ENCODE data around the gene S100A8. TPM values are rescaled to one million over a fixed set of nuclear protein-coding genes. Genes with fewer than 3 reads are reported as not detected.
"Not testable (repeated sequence)": the region's sequence is repeated elsewhere in the genome, so short reads cannot be mapped to it uniquely, and the experiment has no call there.

S100A8 gene
- total RNA-seq, 2 experiments from 2014 or later: not detected

DNA sequence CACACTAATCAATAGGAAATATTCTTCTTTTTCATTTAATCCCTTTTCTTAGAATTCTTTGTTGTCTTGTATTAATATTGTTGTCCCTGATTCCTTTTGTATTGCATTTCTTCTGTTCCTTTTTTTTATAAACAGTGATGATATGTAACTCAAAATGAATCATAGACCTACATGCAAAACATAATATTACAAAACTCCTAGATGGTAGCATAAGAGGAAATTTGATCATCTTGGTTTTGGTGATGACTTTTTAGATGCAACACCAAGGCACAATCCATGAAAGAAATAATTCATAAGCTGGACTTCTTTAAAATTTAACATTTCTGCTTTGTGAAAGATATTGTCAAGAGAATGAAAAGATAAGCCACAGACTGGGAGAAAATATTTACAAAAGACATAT is 23.1 kb upstream of the S100A8 start:
- ATAC-seq, DNase-seq: not testable (repeated sequence)

DNA sequence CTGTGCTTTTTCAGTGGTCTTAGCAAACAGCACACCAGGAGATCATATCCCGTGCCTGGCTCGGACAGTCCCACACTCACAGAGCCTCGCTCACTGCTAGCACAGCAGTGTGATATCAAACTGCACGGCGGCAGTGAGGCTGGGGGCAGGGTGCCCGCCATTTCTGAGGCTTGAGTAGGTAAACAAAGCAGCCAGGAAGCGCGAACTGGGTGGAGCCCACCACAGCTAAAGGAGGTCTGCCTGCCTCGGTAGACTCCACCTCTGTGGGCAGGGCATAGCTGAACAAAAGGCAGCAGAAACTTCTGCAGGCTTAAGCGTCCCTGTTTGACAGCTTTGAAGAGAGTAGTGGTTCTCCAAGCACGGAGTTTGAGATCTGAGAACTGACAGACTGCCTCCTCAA is 16.4 kb upstream of the S100A8 start:
- H3K4me3 Mint-ChIP-seq; H3K36me3 Mint-ChIP-seq (ENCODE audit: low read depth); H3K9me3 Mint-ChIP-seq (ENCODE audit: low read depth); H3K27ac Mint-ChIP-seq; intact Hi-C loops (cut with DNase I, micrococcal nuclease); DNase-seq; POLR2A ChIA-PET; ATAC-seq: not testable (repeated sequence)
- Mint-ChIP-seq H3K4me1 (peaks cover 12% of the 10 kb centered on the region), H3K27me3 (peaks cover 12% of the 10 kb centered on the region)
- CTCF ChIA-PET: interaction anchor here (0.6 to 2.7 kb wide), 3 partner anchors 52 to 136 kb away, joined by 3 to 12 read pairs (median 10); no protein-coding TSS in a partner anchor

More for the DNA sequence above, 23.1 kb upstream of the S100A8 start:
- POLR2A ChIA-PET; CTCF ChIA-PET; H3K4me1 Mint-ChIP-seq; H3K27ac Mint-ChIP-seq; H3K36me3 Mint-ChIP-seq (ENCODE audit: low read depth); intact Hi-C loops (cut with DNase I, micrococcal nuclease); H3K4me3 Mint-ChIP-seq; H3K9me3 Mint-ChIP-seq (ENCODE audit: low read depth): not testable (repeated sequence)
- peaks cover 15% of the 10 kb centered on the region for H3K27me3 Mint-ChIP-seq

DNA sequence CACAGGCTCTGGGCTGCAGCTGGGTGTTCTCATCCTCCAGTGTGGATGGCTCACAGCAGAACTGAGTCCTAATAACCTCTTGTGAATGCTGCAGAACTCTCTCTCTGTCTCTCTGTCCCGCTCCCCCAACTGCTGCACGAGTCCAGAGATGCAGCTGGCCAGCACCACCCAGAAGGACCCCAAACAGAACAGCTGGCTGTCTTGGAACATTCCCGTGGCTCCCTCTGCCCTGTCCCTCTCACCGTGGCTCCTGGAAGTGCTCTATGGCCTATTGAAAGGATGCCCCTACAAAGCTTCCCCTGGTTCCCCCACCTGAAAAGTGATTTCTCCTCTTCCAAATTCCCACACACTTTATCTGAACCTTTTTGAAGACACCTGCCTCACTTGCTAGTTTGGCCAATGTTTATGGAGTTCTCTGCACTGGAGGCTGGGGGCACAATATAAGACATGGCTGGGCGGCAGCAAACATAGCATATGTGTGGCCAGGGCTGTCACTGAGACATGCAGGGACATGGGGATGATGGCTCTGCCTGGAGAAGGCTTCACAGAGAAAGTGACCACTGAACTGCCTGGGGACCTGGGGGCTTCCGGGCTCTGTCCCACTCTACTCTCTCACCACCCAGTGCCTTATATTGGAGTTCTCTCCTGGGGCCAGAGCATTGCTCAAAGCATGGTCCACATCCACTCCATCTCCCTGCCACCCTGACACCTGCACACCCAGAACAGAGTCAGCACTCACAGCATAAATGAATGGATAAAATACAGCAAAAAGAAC is 15.1 kb upstream of the S100A8 start:
- H3K36me3 Mint-ChIP-seq (ENCODE audit: low read depth); POLR2A ChIA-PET; intact Hi-C loops (cut with DNase I, micrococcal nuclease); ATAC-seq; H3K9me3 Mint-ChIP-seq (ENCODE audit: low read depth); H3K4me3 Mint-ChIP-seq; DNase-seq; H3K27ac Mint-ChIP-seq: not testable (repeated sequence)
- CTCF ChIA-PET: interaction anchor here (0.6 to 2.7 kb wide), 3 partner anchors 48 to 72 kb away, joined by 3 to 12 read pairs (median 4); partner anchors contain the start of gene S100A9
- peaks cover 12% of the 10 kb centered on the region for H3K4me1 Mint-ChIP-seq
- peaks cover 12% of the 10 kb centered on the region for H3K27me3 Mint-ChIP-seq

GRCh38 chr1:153404768-153405167 is 13.9 kb upstream of the S100A8 start:
- Mint-ChIP-seq H3K27ac (no peak overlapping the region), H3K4me3 (no peak overlapping the region), H3K9me3 (ENCODE audit: low read depth) (no peaks in the 10 kb centered on the region), H3K36me3 (ENCODE audit: low read depth) (no peaks in the 10 kb centered on the region), H3K4me1 (peaks cover 12% of the 10 kb centered on the region), H3K27me3 (peaks cover 9% of the 10 kb centered on the region)
- CTCF ChIA-PET: interaction anchor here (0.7 to 3.0 kb wide), 5 partner anchors 32 to 59 kb away, joined by 3 to 14 read pairs (median 5); no protein-coding TSS in a partner anchor
- intact Hi-C loops (cut with DNase I, micrococcal nuclease): loop anchor here (1.0 kb wide), 2 partner anchors 49 to 52 kb away; no protein-coding TSS in a partner anchor
- POLR2A ChIA-PET: no interaction called here
- ATAC-seq (peak; percentile 81), DNase-seq (peak; percentile 84)

- Mint-ChIP-seq H3K36me3 (ENCODE audit: low read depth) (no peaks in the 10 kb centered on the region), H3K27ac (no peak overlapping the region), H3K4me3 (no peak overlapping the region), H3K4me1 (peaks cover 12% of the 10 kb centered on the region), H3K27me3 (peaks cover 9% of the 10 kb centered on the region), H3K9me3 (ENCODE audit: low read depth) (no peaks in the 10 kb centered on the region)
- no peak for DNase-seq
- ChIA-PET POLR2A (no interaction called here), CTCF (interaction anchor here (0.7 to 3.0 kb wide), 5 partner anchors 31 to 58 kb away, joined by 3 to 14 read pairs (median 5); no protein-coding TSS in a partner anchor)
- intact Hi-C loops (cut with DNase I, micrococcal nuclease): loop anchor here (1.0 kb wide), 2 partner anchors 49 to 52 kb away; no protein-coding TSS in a partner anchor
- no peak for ATAC-seq
Measured at GRCh38 chr1:153404086-153404635, 13.3 kb upstream of the S100A8 start.

GRCh38 chr1:153403421-153404085 is 12.7 kb upstream of the S100A8 start:
- no peaks in the 10 kb centered on the region for H3K36me3 Mint-ChIP-seq (ENCODE audit: low read depth)
- peaks cover 8% of the 10 kb centered on the region for H3K27me3 Mint-ChIP-seq
- ATAC-seq (no peak), DNase-seq (no peak)
- H3K4me3 Mint-ChIP-seq: no peak overlapping the region
- CTCF ChIA-PET: interaction anchor here (1.1 to 3.0 kb wide), 3 partner anchors 48 to 62 kb away, joined by 3 to 14 read pairs (median 7); no protein-coding TSS in a partner anchor
- POLR2A ChIA-PET: no interaction called here
- H3K9me3 Mint-ChIP-seq (ENCODE audit: low read depth): no peaks in the 10 kb centered on the region
- H3K4me1 Mint-ChIP-seq: peaks cover 12% of the 10 kb centered on the region
- no peak overlapping the region for H3K27ac Mint-ChIP-seq
- intact Hi-C loops (cut with DNase I, micrococcal nuclease): loop anchor here (1.0 kb wide), 2 partner anchors 48 to 51 kb away; no protein-coding TSS in a partner anchor

DNA sequence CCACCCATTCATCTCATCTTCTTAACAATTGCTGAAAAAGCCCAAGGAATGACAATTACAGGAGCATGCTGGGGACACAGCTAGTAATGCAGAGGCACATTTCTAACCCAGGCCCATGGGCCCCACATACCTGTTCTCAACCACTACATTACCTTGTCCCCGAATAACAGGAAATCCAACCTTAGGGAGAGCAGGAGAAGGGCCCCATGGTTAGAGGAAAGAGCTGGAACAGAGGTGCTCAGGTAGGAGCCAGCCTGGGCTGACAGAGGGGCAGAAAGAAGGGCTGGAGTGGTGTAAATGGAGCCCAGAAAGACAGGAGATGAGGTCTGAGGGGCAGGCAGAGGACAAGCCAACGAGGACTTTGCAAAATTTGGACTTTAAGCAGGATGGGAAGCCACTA is 11.4 kb upstream of the S100A8 start:
- Mint-ChIP-seq H3K36me3 (ENCODE audit: low read depth) (no peaks in the 10 kb centered on the region), H3K4me1 (peaks cover 10% of the 10 kb centered on the region), H3K9me3 (ENCODE audit: low read depth) (no peaks in the 10 kb centered on the region), H3K27ac (no peak overlapping the region), H3K27me3 (peaks cover 3% of the 10 kb centered on the region), H3K4me3 (no peak overlapping the region)
- ChIA-PET CTCF (interaction anchor here (0.7 to 1.3 kb wide), 4 partner anchors 9 to 64 kb away, joined by 3 to 4 read pairs (median 4); no protein-coding TSS in a partner anchor), POLR2A (no interaction called here)
- DNase-seq (no peak), ATAC-seq (no peak)
- intact Hi-C loops (cut with DNase I, micrococcal nuclease): no loop called here

DNA sequence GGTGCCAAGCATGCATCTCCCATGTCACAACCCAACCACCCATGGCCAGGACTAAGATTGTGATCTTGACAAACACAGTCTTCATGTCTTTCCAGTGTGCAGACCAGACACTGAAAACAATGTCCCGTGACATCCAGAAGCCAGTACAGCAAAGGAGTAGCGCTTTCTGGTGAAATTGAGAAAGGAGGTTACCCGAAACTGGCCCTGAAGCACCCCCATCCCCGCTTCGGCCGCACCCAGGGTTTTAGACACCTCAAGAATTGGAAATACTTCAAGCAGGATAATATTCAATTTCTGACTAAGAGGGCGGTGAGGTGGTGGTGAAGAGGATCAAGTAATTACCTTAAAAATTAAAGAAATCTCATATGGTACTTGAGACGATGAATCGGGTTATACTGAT is 10.6 kb upstream of the S100A8 start:
- ChIA-PET POLR2A (no interaction called here), CTCF (no interaction called here)
- H3K27me3 Mint-ChIP-seq: peaks cover 3% of the 10 kb centered on the region
- no peak overlapping the region for H3K27ac Mint-ChIP-seq
- H3K9me3 Mint-ChIP-seq (ENCODE audit: low read depth): no peaks in the 10 kb centered on the region
- H3K4me1 Mint-ChIP-seq: peaks cover 3% of the 10 kb centered on the region
- no peak for DNase-seq
- no peak for ATAC-seq
- intact Hi-C loops (cut with DNase I, micrococcal nuclease): no loop called here
- H3K4me3 Mint-ChIP-seq: no peak overlapping the region
- no peaks in the 10 kb centered on the region for H3K36me3 Mint-ChIP-seq (ENCODE audit: low read depth)

DNA sequence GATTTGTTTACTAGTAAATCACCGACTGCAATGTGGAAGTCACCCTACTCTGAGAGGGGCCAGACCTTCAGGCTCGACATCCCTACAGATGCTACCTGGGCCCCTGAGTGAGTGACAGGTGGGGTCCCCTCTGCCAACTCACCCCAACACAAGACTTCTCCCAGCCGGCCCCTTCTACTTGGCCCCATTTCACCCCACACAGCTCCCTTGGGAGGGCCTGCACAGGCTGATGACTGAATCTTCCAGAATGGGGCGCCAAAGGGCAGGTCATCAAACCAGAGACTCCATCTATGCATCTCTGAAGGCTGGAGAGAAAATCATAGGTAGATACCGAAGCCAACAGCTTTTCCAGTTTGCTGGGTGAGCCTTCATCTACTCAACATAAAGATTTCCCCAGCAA is 9.4 kb upstream of the S100A8 start:
- H3K27ac Mint-ChIP-seq: no peak overlapping the region
- peaks cover 2% of the 10 kb centered on the region for H3K4me1 Mint-ChIP-seq
- peaks cover 1% of the 10 kb centered on the region for H3K27me3 Mint-ChIP-seq
- H3K9me3 Mint-ChIP-seq (ENCODE audit: low read depth): no peaks in the 10 kb centered on the region
- intact Hi-C loops (cut with DNase I, micrococcal nuclease): no loop called here
- no peak for DNase-seq
- ATAC-seq: no peak
- POLR2A ChIA-PET: interaction anchor here (0.7 kb wide), 1 partner anchor 161 kb away, joined by 3 read pairs; no protein-coding TSS in a partner anchor
- CTCF ChIA-PET: no interaction called here
- no peaks in the 10 kb centered on the region for H3K36me3 Mint-ChIP-seq (ENCODE audit: low read depth)
- H3K4me3 Mint-ChIP-seq: no peak overlapping the region

DNA sequence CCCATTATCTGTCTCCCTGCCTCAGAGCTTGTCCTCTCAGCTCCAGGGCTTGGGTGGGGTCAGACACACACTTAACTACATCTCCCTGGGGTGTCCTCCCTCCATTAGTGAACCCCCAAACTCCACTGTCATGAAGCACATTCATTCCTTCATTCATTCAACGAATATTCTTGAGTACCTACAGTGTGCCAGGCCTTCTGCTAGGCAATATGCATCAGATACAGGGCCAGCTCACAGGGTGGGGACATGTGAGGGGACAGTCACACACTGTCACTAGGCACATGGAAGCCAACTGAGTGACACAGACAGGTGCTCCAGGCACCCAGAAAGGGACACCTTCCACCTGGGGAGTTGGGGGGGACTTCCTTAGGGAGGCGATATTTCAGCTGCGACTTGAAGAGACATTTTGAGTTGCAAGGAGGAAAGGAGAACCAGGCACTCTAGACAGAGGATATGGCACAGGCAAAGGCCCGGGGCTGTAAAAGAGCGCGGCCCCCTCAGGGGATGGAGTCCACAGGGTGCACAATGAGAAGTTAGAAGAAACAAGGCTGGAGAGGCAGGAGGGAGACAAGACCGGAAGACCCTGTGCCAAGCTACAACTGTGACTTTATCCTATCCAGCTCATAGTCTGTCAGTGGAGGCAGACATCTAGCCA is 8.7 kb upstream of the S100A8 start:
- no peaks in the 10 kb centered on the region for H3K9me3 Mint-ChIP-seq (ENCODE audit: low read depth)
- intact Hi-C loops (cut with DNase I, micrococcal nuclease): no loop called here
- no peak for ATAC-seq

More for the DNA sequence above, 8.7 kb upstream of the S100A8 start:
- peaks cover under 1% of the 10 kb centered on the region for H3K4me1 Mint-ChIP-seq
- CTCF ChIA-PET: no interaction called here
- POLR2A ChIA-PET: no interaction called here
- H3K4me3 Mint-ChIP-seq: no peak overlapping the region
- no peak overlapping the region for H3K27ac Mint-ChIP-seq
- DNase-seq: no peak
- no peaks in the 10 kb centered on the region for H3K36me3 Mint-ChIP-seq (ENCODE audit: low read depth)
- peaks cover 3% of the 10 kb centered on the region for H3K27me3 Mint-ChIP-seq
